Activated CD8-positive, alpha-beta memory T cell treated with anti-CD3 and anti-CD28 coated beads for 36 hours (primary cell): Measurements from ENCODE around the gene NAALADL2. TPM values are rescaled to one million over a fixed set of nuclear protein-coding genes. Genes with fewer than 3 reads are reported as not detected.

Source experiments
- CTCF ChIA-PET: fragments of 350-600 bp; sonication (Branson Sonifier 250); formaldehyde crosslinking; loops from one replicate; lab custom pipeline; 2021; ENCODE audit warnings: antibody characterized with exemption; lab: Charles Lee
- POLR2A ChIA-PET: fragments of 350-600 bp; sonication (Branson Sonifier 250); formaldehyde crosslinking; loops from one replicate; lab custom pipeline; 2021; ENCODE audit warnings: antibody characterized with exemption; lab: Charles Lee
- total RNA-seq, 2 experiments: library from RNA; stranded (reverse); gene quantifications; one replicate each; pipeline ENCODE4 v1.2.3, GENCODE V29; 2021

The NAALADL2 gene
- total RNA-seq, 2 experiments from 2014 or later = not detected

GRCh38 chr3:174883881-174884675, 24.9 kb downstream of the NAALADL2 start:
- POLR2A ChIA-PET = no interaction called here

DNA sequence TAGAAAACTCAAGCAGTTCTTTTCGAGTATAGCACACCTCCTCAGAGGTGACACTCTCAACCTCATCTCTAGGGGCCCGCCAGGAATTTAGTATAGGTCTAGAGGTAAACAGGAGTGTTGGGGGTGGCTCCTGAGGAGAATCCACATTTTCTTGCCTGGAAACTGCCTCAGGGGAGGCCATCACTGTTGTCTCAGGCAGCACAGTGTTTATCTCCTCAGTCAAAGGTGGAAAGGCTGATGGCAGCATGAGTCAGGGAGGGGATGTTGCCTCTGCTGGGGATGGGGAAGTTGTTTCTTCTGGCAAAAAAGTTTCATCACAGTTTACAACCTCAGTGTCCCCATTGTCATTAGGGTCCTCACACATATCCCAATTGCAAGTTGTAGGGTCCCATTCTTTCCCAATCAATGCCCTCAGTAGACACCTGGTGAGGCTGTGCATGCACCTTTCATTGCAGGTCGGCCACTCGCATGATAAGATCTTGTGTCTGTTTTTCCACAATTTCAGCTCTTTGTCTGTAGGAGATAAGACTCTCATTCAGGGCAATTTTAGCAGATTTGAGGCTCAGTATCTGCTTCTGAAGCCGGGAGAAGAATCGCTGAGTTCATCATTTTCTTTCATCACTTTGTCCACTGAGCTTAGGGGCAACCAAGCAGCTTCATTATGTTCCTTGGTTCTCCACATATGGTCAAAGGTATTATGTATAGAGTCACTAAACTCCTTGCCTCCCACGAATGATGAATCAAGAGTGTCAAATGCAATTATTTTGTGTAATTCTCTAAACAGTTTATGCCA, 25.8 kb downstream of the NAALADL2 start:
- ChIA-PET CTCF (no interaction called here), POLR2A (no interaction called here)

More at GRCh38 chr3:174883881-174884675, 24.9 kb downstream of the NAALADL2 start:
- CTCF ChIA-PET = no interaction called here

DNA sequence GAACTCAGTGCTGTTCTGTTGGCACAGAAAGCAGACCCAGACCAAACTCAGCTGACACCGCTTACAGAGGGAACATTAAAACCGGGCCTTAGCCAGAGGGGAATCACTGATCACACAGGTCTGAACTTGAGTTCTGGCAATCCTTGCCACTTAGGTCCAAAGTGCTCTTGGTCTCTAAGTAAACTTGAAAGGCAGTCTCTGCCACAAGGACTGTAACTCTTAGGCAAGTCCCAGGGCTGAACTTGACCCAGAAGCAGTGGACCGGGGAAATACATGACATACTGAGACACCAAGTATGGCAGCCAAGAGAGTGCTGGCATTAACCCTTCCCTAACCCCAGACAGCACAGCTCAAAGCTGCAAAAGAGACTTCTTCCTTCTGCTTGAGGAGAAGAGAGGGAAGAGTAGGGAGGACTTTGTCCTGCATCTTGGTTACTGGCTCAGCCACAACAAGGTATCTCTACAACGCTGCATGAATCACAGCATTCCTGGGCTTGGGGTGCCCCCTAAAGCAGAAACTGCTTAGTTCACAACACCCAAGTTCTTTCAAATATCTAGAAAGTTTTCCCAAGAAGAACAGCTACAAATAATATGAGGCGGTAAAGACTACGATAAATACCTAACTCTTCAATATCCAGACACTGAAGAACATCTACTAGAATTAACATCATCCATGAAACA, 32.5 kb downstream of the NAALADL2 start:
- POLR2A ChIA-PET = no interaction called here

GRCh38 chr3:174907027-174907426, 47.9 kb downstream of the NAALADL2 start:
- CTCF ChIA-PET = no interaction called here
- POLR2A ChIA-PET = no interaction called here

More for the DNA sequence above, 32.5 kb downstream of the NAALADL2 start:
- CTCF ChIA-PET = no interaction called here

DNA sequence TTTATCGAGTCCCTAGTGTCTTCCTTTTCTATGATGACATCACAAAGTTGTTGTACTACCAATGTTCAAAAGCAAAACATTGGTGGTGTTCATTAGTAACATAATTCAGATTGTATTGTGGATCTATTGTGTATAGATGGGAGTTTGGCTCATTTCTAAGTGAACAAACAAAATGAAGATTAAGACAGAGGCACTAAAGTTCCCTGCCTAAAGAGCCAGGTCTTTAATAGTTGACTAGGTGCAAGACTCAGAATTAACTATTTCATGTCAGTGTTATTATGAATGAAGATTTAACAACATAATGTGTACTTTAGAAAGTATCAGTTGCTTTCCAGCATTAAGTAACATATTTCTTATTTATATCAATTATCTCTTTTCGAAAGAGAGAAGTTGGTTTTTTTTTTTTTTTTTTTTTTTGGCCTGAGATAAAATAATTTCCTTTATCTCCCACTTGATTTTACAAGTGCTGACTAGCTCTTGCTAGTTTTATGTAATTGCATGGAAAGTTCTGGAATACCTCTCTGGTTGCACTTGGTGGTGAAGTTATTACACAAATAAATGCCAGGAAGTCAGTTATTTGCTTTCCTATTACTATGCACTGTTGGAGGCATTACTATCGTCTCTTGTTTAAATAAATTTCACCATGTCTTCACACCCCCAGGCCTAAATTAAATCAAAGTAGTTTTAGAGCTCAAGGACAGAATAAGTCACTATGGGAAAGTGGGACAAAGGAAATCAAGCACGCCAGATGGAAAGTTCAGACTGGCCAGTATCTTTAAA, 48.7 kb downstream of the NAALADL2 start:
- ChIA-PET CTCF (interaction anchor here (0.7 kb wide), 1 partner anchor 1313 kb away, joined by 3 read pairs; no protein-coding TSS in a partner anchor), POLR2A (no interaction called here)

DNA sequence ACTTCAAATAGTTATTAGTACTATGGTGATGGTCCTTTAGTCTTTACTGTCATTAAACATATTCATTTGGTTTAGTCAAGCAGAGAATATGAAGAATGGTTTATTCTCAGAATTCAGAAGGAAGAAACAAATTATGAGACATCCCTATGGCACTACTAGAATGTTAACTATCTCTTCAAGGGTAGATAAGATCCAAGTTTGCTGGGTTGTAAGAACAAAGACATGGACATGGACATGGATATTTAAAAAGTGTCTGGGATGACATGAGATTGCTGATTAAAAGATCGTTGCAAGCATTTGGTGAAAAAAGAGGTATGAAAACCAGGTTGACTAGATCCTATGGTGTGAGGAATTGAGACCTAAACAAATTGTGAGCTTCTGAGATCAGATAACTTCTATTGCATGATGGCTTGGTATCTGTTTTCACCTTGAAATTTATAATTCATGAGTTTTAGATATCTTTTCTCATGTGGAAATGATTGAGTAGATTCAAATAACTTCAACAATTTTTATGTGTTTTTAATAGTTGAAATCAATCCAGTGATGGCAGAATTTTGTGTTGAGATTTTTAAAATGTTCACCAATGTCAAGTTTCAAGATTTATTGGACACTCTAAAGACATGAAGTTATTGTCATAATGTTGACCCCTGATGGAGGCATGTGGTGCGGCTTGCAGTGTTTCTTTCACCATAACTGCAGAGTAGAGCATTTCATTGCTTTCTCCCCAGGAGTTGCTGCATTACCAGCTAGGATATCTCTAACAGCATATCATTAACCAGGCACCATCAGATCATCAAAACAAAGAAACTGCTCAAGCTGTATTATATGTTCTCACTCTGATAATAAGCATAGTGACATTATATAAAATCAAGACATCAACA, 72.6 kb downstream of the NAALADL2 start:
- ChIA-PET POLR2A (no interaction called here), CTCF (no interaction called here)

DNA sequence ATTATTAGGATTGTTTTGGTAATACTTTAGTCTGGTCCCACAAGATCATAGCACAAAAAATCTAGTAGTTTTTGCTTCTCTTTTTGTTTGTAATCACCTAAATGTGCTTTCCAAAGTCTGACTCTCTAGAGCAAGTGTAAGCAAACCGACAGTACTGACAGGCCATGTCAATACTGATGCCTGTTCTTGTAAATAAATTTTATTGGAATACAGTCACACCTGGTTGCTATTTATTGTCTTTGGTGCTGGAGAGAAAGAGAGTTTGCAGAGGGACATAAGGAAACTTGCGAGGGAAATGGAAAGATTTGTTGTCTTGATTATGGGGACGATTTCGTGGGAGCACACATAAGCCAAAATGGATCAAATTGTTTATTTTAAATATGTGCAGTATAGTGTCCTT, 77.5 kb downstream of the NAALADL2 start:
- ChIA-PET CTCF (no interaction called here), POLR2A (no interaction called here)

GRCh38 chr3:174937478-174937877, 78.3 kb downstream of the NAALADL2 start:
- CTCF ChIA-PET = no interaction called here
- POLR2A ChIA-PET = no interaction called here

- CTCF ChIA-PET = no interaction called here
- POLR2A ChIA-PET = no interaction called here
Measured at GRCh38 chr3:174938102-174938501, 79.0 kb downstream of the NAALADL2 start.

GRCh38 chr3:174940151-174940550, 81.0 kb downstream of the NAALADL2 start:
- ChIA-PET CTCF (no interaction called here), POLR2A (no interaction called here)

GRCh38 chr3:174945276-174945675, 86.1 kb downstream of the NAALADL2 start:
- ChIA-PET POLR2A (no interaction called here), CTCF (no interaction called here)

DNA sequence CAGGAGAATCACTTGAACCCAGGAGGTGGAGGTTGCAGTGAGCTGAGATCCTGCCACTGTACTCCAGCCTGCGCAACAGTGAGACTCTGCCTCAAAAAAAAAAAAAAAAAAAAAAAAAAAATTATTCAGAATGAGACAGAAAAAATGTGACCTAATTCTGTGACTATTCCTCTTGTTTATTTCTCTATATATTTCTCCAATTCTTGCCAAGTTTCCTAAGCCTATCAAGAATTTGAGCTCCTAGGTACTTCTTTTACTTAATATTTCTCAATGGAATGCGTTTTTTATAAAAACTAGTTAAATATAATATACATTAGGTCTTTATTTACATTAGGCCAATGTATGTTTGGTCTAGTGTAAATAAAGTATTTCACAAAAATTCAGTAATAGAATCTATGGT, 86.8 kb downstream of the NAALADL2 start:
- ChIA-PET POLR2A (no interaction called here), CTCF (no interaction called here)

DNA sequence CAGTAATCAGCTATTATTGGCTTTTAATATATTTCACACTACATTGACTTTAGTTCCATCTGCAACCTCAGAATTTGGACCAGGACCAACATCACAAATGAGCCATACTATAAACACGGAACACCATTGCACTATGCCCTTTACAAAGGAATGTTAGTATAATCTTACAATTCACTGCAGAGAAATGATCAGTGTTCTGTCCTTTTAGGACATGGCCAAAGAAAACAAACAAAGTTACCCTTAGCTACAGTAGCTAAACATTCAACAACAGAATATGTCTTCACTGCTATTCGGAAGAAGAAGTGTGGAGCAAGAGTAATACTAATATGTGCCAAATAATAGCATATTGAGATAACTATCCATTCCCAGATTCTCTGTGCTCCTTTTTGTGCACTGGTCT, 90.4 kb downstream of the NAALADL2 start:
- CTCF ChIA-PET = no interaction called here
- POLR2A ChIA-PET = no interaction called here

GRCh38 chr3:174951034-174951433, 91.9 kb downstream of the NAALADL2 start:
- CTCF ChIA-PET = no interaction called here
- POLR2A ChIA-PET = no interaction called here

DNA sequence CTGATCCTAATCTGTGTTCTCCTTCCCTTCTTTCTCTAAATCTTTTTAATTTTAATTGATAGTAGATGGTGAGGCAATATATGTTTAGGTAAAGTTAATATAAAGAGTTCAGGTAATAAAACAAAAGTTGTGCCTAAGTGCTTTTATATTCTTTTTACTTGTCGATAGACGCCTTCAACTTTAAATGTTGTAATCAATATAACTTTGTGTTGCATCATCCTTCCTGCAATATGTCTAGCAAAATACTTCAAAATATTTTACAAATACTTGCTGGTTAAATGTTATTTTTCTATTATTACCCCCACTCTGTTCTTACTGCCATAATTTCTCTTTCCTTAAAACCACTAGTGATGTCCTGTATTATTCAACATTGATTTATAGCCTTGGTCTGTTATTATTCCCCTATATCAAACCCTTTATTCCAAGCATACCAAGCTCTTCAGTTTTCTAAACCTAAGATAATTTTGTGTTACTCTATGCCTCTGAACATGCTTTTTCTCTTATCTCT, 92.4 kb downstream of the NAALADL2 start:
- ChIA-PET CTCF (no interaction called here), POLR2A (no interaction called here)

DNA sequence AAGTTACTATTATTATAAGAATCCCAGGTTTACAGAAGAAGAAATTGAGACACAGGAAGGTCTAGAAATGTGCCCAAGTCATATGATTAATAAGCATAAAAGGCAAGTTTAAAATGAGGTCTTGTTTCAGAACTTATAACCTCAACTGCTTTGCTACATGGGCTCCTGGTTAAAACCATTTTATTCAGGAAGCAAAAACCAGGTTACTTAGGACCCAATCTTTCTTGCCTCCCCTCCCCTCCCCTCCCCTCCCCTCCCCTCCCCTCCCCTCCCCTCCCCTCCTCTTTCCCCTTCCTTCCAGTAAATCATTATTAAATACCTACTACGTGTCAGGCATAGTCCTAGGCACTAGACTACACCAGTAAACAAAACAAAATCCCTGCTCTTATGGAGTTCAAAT, 93.9 kb downstream of the NAALADL2 start:
- POLR2A ChIA-PET = no interaction called here
- CTCF ChIA-PET = no interaction called here

GRCh38 chr3:174955513-174956016, 96.4 kb downstream of the NAALADL2 start:
- ChIA-PET POLR2A (no interaction called here), CTCF (no interaction called here)

DNA sequence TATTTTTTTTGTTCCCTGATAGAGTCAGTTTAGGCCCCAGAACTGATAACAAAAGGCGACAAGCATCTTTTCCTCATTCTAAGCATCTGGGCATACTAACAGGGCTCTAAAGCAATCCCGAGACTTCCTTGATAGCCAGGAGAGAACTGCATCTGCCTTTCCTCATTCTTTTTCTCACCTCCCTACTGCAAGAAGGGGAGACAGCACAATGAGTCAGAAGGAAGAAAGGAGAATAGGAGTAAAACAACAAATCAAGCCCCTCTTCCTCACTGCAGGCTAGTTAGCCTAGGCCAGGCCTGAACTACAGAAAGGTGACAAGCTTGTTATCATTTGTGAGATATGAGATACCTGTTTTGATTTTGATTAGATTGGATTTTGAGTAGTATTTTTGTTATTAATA, 97.9 kb downstream of the NAALADL2 start:
- ChIA-PET CTCF (no interaction called here), POLR2A (no interaction called here)
